Measurements from ENCODE around the gene SCUBE1.

The SCUBE1 gene

DNA sequence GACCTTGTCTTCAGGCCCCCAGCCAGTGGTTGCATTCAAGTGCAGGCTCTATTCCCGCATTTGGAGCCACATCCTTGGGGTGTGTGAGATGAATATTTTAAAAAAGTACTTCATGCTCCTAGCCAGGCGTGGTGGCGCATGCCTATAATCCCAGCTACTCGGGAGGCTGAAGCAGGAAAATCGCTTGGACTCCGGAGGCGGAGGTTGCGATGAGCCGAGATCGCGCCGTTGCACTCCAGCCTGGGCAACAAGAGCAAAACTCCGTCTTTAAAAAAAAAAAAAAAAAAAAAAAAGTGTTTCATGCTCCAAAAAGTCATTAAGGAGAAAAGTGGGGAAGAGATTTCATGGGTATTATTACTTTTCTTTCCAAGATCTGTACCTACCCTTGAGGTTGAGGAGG is 18.0 kb downstream of the SCUBE1 start:
- no peak for DNase-seq

- peak; percentile 6 for DNase-seq
These were observed 21.9 kb downstream of the SCUBE1 start for GRCh38 chr22:43320943-43321900.

DNA sequence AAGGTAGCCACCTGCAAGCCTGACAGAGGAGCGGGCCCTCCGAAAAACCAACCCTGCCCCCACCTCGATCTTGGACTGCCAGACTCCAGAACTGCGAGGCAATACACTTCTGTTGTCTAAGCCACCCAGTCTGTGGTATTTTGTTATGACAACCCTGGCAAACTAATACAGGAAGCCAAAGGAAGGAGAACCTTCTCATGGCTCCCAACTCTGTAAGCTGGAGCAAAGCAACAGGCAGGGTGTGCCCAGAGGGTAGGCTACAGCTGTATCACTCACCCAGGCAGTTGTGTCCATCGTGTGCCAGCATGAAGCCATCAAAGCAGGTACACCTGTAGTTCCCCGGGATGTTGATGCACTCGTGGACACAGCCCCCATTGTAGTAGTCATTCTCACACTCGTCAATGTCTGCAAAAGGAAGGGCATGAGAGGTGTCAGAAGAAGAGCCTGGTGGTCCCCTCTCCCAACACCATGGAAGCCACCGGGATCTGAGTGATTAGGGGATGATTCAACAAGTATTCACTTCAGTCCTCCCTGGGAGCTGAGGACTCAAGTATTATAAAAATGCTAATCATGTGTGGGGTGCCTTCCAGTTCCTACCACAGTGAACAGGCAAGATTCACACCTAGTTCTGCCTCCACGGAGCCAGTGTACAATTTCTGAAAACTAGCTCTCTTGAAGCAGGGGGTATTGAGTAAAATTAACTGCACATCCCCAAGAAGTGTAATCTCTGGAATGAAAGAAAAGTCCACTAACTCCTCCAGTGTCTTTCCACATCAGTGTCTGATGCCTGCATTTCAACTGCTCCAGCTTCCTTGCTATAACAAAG is 23.3 kb downstream of the SCUBE1 start:
- DNase-seq, result no peak

DNA sequence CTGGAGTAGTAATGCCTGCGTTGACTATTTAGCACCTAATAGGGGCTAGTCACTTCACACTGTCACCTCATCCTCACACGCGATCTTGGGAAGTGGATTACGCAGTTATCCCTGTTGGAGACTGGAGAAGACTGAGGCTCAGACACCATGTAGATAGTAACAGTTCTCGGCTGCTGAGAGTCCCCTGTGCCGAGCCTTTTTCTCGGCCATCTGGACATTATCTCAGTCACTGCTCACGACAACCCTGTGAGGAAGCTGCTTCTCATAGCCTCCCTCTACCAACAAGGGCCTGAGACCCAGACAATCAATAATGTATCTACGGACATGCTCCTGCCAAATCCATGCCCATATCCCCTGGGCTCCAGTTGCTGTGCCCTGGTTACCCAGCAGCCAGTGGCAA is 25.9 kb downstream of the SCUBE1 start:
- no peak for DNase-seq

DNA sequence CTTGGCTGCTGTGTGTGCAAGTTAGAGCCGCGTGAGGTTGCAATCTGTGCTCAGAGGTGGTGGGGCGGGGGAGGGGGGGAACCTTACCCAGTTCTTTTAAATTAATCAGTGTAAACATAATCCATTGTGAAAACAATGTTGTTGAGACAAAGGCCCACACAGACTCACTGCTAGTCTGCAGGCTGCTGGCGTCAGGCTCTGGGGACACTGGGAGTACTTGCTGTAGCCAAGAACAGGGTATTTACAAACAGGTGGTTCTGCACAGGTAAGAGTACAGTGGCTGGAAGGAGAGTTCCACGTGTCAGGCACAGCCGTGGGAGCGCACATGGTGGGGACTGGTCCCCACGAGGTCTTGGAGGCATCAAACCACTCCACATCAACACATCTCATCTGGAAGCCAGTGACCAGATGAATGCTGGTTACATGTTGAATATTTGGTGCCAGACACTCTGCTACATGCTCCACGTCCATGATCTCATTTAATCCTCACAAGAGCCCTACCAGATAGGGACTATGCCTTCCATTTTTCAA is 27.4 kb downstream of the SCUBE1 start:
- no peak for DNase-seq

- no peak for DNase-seq
These were observed 28.6 kb downstream of the SCUBE1 start for GRCh38 chr22:43314611-43315010.

GRCh38 chr22:43313890-43314474 is 29.2 kb downstream of the SCUBE1 start:
- no peak for DNase-seq

DNA sequence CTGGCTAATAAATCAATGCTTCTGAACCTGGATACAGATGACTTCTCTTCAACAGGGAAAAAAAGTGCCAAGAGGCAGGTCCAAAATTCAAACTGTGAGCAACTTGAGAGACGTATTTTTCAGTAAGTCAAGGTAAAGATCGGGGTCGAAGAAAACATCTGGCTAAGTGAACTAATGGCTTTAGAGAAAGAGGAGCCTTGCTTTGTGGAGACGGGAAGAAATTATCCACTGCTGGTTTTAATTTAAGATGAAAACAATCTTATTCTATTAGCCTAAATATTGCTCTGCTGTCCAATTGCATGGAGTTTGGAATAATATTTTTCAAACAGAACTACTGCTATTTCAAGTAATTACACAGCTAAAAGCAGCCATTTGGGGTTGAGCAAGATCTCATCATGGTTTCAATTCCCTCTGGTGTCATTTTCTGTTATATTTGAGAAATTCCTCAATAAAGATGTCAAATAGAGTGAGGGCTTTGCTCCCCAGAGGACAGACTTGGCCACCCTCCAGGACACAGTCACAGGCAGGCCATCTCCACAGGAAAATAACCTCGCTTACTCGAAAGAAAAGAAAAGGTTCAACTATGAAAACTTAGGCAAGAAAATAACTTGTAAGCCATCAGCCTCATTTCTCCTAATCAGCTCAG is 29.8 kb downstream of the SCUBE1 start:
- no peak for DNase-seq

- no peak for DNase-seq
These were observed 30.6 kb downstream of the SCUBE1 start for GRCh38 chr22:43312608-43313007.

DNA sequence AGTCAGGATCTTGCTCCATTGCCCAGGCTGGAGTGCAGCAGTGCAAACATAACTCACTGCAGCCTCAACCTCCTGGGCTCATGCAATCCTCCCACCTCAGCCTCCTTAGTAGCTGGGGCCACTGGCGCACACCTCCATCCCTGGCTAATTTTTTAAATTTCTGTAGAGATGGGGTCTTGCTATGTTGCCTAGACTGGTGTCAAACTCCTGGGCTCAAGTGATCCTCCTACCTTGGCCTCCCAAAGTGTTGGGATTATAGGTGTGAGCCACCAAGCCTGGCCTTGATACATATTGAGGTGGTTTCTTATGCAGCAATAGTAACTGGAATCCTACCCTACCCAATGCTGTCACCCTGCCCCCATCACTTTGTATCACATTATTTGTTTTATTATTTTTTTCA is 32.4 kb downstream of the SCUBE1 start:
- DNase-seq, result no peak

- DNase-seq, result no peak
These were observed 32.9 kb downstream of the SCUBE1 start for GRCh38 chr22:43310311-43310710.

GRCh38 chr22:43308836-43309235 is 34.3 kb downstream of the SCUBE1 start:
- no peak for DNase-seq

DNA sequence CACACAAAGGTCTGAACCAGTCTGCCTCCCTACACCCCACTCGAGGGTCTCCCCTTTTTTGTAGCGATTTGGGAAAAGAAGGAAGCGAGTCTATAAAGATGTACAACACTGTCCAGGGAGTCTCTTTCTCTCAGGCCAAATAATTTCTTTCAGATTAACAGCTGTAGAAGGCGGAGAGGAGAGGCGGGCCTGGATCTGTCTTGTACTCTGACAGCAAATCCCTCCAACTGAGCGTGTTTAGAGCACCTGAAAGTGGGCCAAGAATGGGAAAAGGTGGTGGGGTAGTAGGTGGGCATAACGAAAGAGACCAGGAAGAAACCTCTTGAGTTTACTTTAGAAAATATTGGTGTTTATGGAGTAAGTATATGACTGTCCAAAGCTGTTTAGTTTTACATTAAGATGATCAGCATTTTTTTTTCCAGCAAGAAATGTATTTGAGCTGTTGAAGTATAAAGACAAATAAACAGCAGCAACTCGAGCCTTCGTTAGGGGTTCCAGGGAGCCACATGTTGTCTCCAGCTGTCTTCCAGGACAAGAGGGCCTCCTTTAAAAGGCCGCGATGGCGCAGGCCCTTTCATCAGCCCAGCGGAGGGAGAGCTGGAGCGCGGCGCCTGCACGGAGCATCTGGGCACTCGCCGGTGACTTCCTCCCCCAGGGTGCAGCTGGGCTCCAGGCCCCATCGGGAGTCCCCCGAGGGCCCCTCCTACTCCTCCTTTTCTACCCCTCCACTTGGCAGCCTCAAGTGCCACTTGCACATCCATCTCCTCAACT is 34.9 kb downstream of the SCUBE1 start:
- DNase-seq, result no peak

- DNase-seq, result no peak
These were observed 37.4 kb downstream of the SCUBE1 start for GRCh38 chr22:43305806-43306205.

GRCh38 chr22:43304831-43305590 is 38.2 kb downstream of the SCUBE1 start:
- DNase-seq, result no peak

DNA sequence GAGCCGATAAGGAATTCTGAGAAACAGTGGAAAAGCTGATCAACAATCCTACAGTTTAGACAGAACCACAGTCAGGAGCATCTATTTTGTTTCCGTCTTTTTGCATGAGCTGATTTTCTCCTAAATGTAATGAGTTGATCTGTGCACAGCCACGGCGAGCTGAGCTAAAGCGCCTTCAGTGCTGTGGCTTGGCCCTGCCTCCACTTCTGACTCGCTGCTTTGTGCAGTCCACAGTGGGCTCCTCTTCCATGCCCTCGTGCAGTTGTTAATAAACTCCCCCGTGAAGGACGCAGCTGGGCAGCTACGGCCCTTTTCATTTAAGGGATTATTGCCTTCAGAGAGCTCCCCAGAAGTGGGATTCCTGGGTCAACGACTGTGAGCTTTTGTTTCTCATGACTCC is 39.4 kb downstream of the SCUBE1 start:
- DNase-seq, result no peak

DNA sequence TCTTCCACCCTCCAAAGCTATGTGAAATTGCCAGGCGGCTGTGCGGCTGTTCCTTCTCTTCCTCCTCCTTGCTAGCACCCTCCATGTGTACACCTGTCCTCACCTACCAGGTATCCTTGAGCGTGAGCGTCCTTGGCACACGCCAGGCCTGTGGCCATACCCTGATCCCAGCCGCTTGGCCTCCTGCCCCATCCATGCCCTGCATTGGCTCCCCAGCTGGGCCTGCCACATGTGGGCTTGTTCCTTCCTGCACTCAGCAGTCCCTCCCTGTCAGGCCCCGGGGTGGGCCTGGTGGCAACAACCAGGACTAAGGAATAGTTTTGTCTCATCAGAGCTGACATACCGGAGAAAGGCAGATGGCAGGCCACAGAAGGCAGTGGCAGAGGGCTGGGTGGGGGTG is 40.0 kb downstream of the SCUBE1 start:
- no peak for DNase-seq

GRCh38 chr22:43302531-43303041 is 40.6 kb downstream of the SCUBE1 start:
- no peak for DNase-seq

GRCh38 chr22:43301866-43302265 is 41.3 kb downstream of the SCUBE1 start:
- DNase-seq, result no peak

- DNase-seq, result no peak
These were observed 42.1 kb downstream of the SCUBE1 start for GRCh38 chr22:43300891-43301676.
